Endothelial cell (in vitro differentiated cells): ENCODE results near the gene NHLRC4. TPM values are rescaled to one million over a fixed set of nuclear protein-coding genes. Genes with fewer than 3 reads are reported as not detected.

Experiments
- DNase-seq: peaks from one replicate; pipeline ENCODE4 v3.0.0; 2021; ENCODE audit warnings: low spot score
- H3K27ac Mint-ChIP-seq: one replicate; pipeline ENCODE4 v1.8.0; 2021; ENCODE audit warnings: mixed read lengths, inconsistent platforms; ENCODE audit not compliant: unreplicated experiment
- H3K27me3 Mint-ChIP-seq: one replicate; pipeline ENCODE4 v1.8.0; 2021; ENCODE audit warnings: mild to moderate bottlenecking, moderate library complexity, mixed read lengths, inconsistent platforms; ENCODE audit not compliant: unreplicated experiment
- H3K36me3 Mint-ChIP-seq: one replicate; pipeline ENCODE4 v1.8.0; 2021; ENCODE audit warnings: mild to moderate bottlenecking, low read depth, mixed read lengths, inconsistent platforms; ENCODE audit not compliant: unreplicated experiment
- H3K4me1 Mint-ChIP-seq: one replicate; pipeline ENCODE4 v1.8.0; 2021; ENCODE audit warnings: mild to moderate bottlenecking, mixed read lengths, inconsistent platforms; ENCODE audit not compliant: unreplicated experiment
- H3K4me3 Mint-ChIP-seq: one replicate; pipeline ENCODE4 v1.8.0; 2021; ENCODE audit warnings: mild to moderate bottlenecking, mixed read lengths, inconsistent platforms; ENCODE audit not compliant: unreplicated experiment
- H3K9me3 Mint-ChIP-seq: one replicate; pipeline ENCODE4 v1.8.0; 2021; ENCODE audit warnings: mixed read lengths, inconsistent platforms; ENCODE audit not compliant: unreplicated experiment
- microRNA-seq: library from miRNA; unstranded; fragments of <30 nt; microRNA quantifications from one replicate; pipeline ENCODE4, GENCODE V29; 2020; ENCODE audit not compliant: unreplicated experiment
- total RNA-seq: library from RNA; stranded (reverse); fragmentation: NEBNext Ultra II Directional; extraction: Animal tissue kit (Norgen Biotek cat#: 25700); gene quantifications from one replicate; pipeline ENCODE4 v1.2.1, GENCODE V29; 2021; ENCODE audit not compliant: unreplicated experiment
- TF ChIP-seq, protein P1 (sequence below): fragments of 200-600 bp; sonication (generic); IDR thresholded peaks from one replicate; pipeline ENCODE4 v1.5.0; 2021; ENCODE audit warnings: antibody characterized with exemption; ENCODE audit not compliant: unreplicated experiment

Gene NHLRC4
- total RNA-seq, 1 donor from 2014 or later: 0.69 TPM

DNA sequence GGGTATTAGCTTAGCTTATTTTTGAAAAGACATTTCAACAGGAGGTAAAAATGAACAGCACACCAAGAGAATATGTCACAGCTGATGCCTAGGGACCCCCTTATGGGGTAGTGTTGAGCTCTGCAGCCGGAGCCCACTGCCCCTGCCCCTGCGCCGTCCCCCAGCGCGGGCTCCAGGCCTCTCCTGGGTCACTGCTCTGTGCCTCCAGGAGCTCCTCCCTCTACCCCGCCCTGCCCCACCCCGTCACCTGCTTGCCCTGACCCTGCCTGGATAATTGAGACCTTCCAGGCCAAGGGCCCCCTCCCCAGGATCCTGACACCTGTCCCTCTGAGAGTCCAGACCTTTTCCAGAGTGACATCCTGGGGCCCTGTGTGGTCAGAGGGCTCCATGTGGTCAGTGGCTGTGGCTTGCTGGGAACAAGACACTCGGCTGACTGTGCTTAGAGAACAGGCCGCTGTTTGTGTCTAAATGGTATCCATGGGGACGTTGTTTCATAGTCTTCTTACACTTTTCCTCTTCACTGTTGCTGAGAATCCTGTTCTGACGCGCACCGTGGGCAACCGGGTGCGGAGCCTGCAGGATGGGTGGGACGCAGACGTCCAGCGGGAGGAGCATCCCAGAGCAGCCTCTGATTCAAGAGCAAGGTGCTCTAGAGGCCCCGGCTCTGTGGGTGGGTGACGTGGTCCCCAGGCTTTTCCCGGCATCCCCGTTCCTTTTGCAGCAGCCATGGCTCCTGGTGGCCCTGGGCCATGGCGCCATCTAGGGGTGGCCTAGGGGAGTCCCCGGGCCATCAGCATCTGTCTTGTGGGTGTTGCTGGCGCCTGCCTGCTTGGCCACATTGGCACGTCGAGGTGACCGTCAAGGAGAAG, 43.9 kb downstream of the NHLRC4 start:
- TF ChIP-seq, protein P1, sequence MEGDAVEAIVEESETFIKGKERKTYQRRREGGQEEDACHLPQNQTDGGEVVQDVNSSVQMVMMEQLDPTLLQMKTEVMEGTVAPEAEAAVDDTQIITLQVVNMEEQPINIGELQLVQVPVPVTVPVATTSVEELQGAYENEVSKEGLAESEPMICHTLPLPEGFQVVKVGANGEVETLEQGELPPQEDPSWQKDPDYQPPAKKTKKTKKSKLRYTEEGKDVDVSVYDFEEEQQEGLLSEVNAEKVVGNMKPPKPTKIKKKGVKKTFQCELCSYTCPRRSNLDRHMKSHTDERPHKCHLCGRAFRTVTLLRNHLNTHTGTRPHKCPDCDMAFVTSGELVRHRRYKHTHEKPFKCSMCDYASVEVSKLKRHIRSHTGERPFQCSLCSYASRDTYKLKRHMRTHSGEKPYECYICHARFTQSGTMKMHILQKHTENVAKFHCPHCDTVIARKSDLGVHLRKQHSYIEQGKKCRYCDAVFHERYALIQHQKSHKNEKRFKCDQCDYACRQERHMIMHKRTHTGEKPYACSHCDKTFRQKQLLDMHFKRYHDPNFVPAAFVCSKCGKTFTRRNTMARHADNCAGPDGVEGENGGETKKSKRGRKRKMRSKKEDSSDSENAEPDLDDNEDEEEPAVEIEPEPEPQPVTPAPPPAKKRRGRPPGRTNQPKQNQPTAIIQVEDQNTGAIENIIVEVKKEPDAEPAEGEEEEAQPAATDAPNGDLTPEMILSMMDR: peak; percentile 56
- H3K36me3 Mint-ChIP-seq: peaks cover 9% of the 10 kb centered on the region
- H3K4me3 Mint-ChIP-seq: no peak overlapping the region
- H3K4me1 Mint-ChIP-seq: no peaks in the 10 kb centered on the region
- H3K9me3 Mint-ChIP-seq: no peaks in the 10 kb centered on the region
- peaks cover 8% of the 10 kb centered on the region for H3K27me3 Mint-ChIP-seq
- no peak overlapping the region for H3K27ac Mint-ChIP-seq
- DNase-seq: peak; percentile 75

DNA sequence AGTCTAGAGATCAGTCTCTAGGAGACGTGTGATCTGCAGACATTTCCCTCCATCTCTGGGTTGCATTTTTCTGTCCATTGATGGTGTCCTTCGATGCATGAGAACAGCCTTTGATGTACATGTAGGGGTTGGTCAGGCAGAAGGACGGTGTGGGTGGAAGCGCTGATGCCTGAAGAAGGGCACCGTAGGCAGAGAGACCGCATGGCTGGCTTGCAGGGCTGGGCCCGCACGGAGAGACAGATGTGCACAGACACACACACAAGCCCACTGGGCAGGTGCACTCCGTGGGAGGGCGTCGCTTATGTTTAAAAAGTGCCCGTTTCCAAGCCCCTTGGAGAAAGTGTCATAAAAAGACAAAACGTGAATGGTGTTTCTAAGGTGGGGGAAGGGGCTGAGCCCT, 48.3 kb downstream of the NHLRC4 start:
- Mint-ChIP-seq H3K9me3 (no peaks in the 10 kb centered on the region), H3K4me3 (no peak overlapping the region), H3K27ac (no peak overlapping the region), H3K27me3 (peaks cover 10% of the 10 kb centered on the region), H3K36me3 (peaks cover 8% of the 10 kb centered on the region), H3K4me1 (no peaks in the 10 kb centered on the region)
- TF ChIP-seq, protein P1: no peak
- DNase-seq: no peak

DNA sequence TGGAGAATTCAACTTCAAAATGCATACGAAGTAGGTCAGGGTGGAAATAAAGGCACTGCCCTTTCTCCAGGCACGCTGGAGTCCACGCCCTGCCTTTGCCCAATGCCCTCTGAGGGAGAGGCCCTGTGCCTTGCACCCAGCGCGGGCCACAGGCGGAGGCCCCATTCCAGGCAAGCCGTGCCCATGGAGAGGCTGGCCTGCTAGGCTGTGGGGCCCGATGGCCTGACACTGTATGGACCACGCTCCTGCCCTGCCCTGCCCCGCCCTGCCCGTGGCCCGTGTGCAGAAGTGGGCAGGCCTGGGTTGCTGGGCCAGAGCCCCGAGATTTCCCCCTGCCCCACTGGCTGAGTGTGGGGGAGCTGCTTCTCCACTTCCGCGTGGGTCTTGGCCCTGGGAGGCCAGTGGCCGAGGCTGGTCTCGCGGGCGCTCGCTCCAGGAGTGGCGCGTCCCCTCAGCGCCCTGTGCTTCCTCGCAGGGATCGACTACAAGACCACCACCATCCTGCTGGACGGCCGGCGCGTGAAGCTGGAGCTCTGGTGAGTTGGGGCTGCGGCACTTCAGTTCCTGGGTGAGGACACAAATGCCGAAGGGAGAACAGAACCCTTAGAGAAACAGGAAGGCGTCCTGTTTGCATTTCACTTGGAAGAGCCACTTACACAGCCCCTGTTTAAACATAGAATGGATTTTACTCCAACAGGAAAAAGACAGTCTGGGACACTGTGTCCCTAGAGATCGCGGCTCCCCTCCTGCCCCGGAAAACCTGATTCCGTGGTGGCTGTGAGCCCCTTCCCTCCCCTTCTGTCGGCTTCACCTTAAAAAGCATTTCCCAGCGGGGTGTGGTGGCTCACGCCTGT, 50.2 kb downstream of the NHLRC4 start:
- no peaks in the 10 kb centered on the region for H3K9me3 Mint-ChIP-seq
- H3K4me3 Mint-ChIP-seq: no peak overlapping the region
- DNase-seq: no peak
- peaks cover 11% of the 10 kb centered on the region for H3K27me3 Mint-ChIP-seq
- H3K4me1 Mint-ChIP-seq: no peaks in the 10 kb centered on the region
- H3K27ac Mint-ChIP-seq: no peak overlapping the region
- peaks cover 8% of the 10 kb centered on the region for H3K36me3 Mint-ChIP-seq
- TF ChIP-seq, protein P1: no peak

- Mint-ChIP-seq H3K27ac (no peak overlapping the region), H3K27me3 (peaks cover 11% of the 10 kb centered on the region), H3K36me3 (peaks cover 8% of the 10 kb centered on the region), H3K9me3 (no peaks in the 10 kb centered on the region), H3K4me3 (no peak overlapping the region), H3K4me1 (no peaks in the 10 kb centered on the region)
- TF ChIP-seq, protein P1: no peak
- no peak for DNase-seq
Observed at GRCh38 chr16:617855-618254, 51.0 kb downstream of the NHLRC4 start.

Small RNAs within 50 kb of the gene (microRNA-seq; reads per million reads assigned to microRNA genes)
- 47.8 reads per million, percentile 77 among the genes with 10 or more reads in this experiment for gene MIR3176
- gene MIR5587: 3.6 reads per million, percentile 42 among the genes with 10 or more reads in this experiment

Other genes with a start within 250 kb of the NHLRC4 start
- 17.5 TPM for gene AXIN1, start 214.3 kb upstream of the NHLRC4 start, total RNA-seq
- 70.8 TPM for gene MRPL28, start 196.5 kb upstream of the NHLRC4 start, total RNA-seq
- gene PGAP6, start 185.0 kb upstream of the NHLRC4 start, total RNA-seq: 133 TPM
- gene NME4, start 169.8 kb upstream of the NHLRC4 start, total RNA-seq: 139 TPM
- gene DECR2, start 165.1 kb upstream of the NHLRC4 start, total RNA-seq: 14.6 TPM
- gene RAB11FIP3, start 141.4 kb upstream of the NHLRC4 start, total RNA-seq: 81.5 TPM
- gene CAPN15, start 39.3 kb upstream of the NHLRC4 start, total RNA-seq: 49.0 TPM
- not detected for gene PRR35, start 6.6 kb upstream of the NHLRC4 start, total RNA-seq
- 38.4 TPM for gene PIGQ, start 3.0 kb downstream of the NHLRC4 start, total RNA-seq
- 18.5 TPM for gene RAB40C, start 23.1 kb downstream of the NHLRC4 start, total RNA-seq
- 0.44 TPM for gene WFIKKN1, start 64.0 kb downstream of the NHLRC4 start, total RNA-seq
- 48.5 TPM for gene METTL26, start 69.3 kb downstream of the NHLRC4 start, total RNA-seq
- gene MCRIP2, start 74.8 kb downstream of the NHLRC4 start, total RNA-seq: 2.9 TPM
- gene WDR90, start 82.4 kb downstream of the NHLRC4 start, total RNA-seq: 25.2 TPM
- gene RHOT2, start 101.1 kb downstream of the NHLRC4 start, total RNA-seq: 121 TPM
- 1.6 TPM for gene RHBDL1, start 108.7 kb downstream of the NHLRC4 start, total RNA-seq
- gene STUB1, start 113.4 kb downstream of the NHLRC4 start, total RNA-seq: 93.7 TPM
- 31.6 TPM for gene JMJD8, start 117.3 kb downstream of the NHLRC4 start, total RNA-seq
- 16.1 TPM for gene WDR24, start 123.4 kb downstream of the NHLRC4 start, total RNA-seq
- gene FBXL16, start 138.8 kb downstream of the NHLRC4 start, total RNA-seq: not detected
- gene METRN, start 148.1 kb downstream of the NHLRC4 start, total RNA-seq: 11.2 TPM
- 11.1 TPM for gene ANTKMT, start 154.1 kb downstream of the NHLRC4 start, total RNA-seq
- 0.85 TPM for gene CCDC78, start 159.4 kb downstream of the NHLRC4 start, total RNA-seq
- gene HAGHL, start 160.1 kb downstream of the NHLRC4 start, total RNA-seq: 1.5 TPM
- 51.0 TPM for gene CIAO3, start 174.0 kb downstream of the NHLRC4 start, total RNA-seq
- gene MSLN, start 193.7 kb downstream of the NHLRC4 start, total RNA-seq: 0.44 TPM
- gene RPUSD1, start 221.4 kb downstream of the NHLRC4 start, total RNA-seq: 27.6 TPM
- 56.8 TPM for gene CHTF18, start 221.6 kb downstream of the NHLRC4 start, total RNA-seq
- not detected for gene GNG13, start 233.7 kb downstream of the NHLRC4 start, total RNA-seq